HG02852 (cell line): ENCODE data around the gene FAM110C.
"Not testable (repeated sequence)": the region's sequence is repeated elsewhere in the genome, so short reads cannot be mapped to it uniquely, and the experiment has no call there.

ENCODE experiments used
- ATAC-seq: cut with Tn5 transposase; IDR thresholded peaks from one replicate; pipeline ENCODE4 v1.9.1; 2021; ENCODE audit warnings: mild to moderate bottlenecking, moderate library complexity; ENCODE audit not compliant: unreplicated experiment

FAM110C gene

GRCh38 chr2:46471-47345 lies at the start of gene FAM110C:
Gene FAM110C, minus strand, starts transcription at chr2:46505. Its CDS starts 120 bp downstream, at chr2:46385.
- no peak for ATAC-seq

- no peak for ATAC-seq
These were observed 46.0 kb upstream of the FAM110C start for GRCh38 chr2:92326-92725.

- no peak for ATAC-seq
These were observed 44.5 kb upstream of the FAM110C start for GRCh38 chr2:90645-91312.

GRCh38 chr2:85761-86160 lies 39.5 kb upstream of the FAM110C start:
- no peak for ATAC-seq

GRCh38 chr2:84121-84520 lies 37.8 kb upstream of the FAM110C start:
- ATAC-seq, result no peak

- ATAC-seq, result no peak
These were observed 34.8 kb upstream of the FAM110C start for GRCh38 chr2:80971-81736.

- no peak for ATAC-seq
These were observed 34.1 kb upstream of the FAM110C start for GRCh38 chr2:80378-80777.

GRCh38 chr2:71309-72035 lies 25.2 kb upstream of the FAM110C start:
- ATAC-seq, result no peak

GRCh38 chr2:69366-70344 lies 23.4 kb upstream of the FAM110C start:
- no peak for ATAC-seq

- not testable (repeated sequence) for ATAC-seq
These were observed 22.3 kb upstream of the FAM110C start for GRCh38 chr2:68637-69036.

GRCh38 chr2:66853-67252 lies 20.5 kb upstream of the FAM110C start:
- no peak for ATAC-seq

- ATAC-seq, result no peak
These were observed 18.8 kb upstream of the FAM110C start for GRCh38 chr2:65121-65520.

- no peak for ATAC-seq
These were observed 9.5 kb upstream of the FAM110C start for GRCh38 chr2:55587-56448.

GRCh38 chr2:51613-52012 lies 5.3 kb upstream of the FAM110C start:
- ATAC-seq, result no peak

- ATAC-seq, result no peak
These were observed 1.4 kb upstream of the FAM110C start for GRCh38 chr2:47737-48136.

GRCh38 chr2:47346-47725 lies 1.0 kb upstream of the FAM110C start:
- ATAC-seq, result no peak

GRCh38 chr2:46131-46470 lies 204 bp downstream of the FAM110C start:
- no peak for ATAC-seq

GRCh38 chr2:45342-46130 lies 769 bp downstream of the FAM110C start:
- ATAC-seq, result no peak
